OCI-LY1 (cell line): ENCODE results near the gene SLC22A3.

Source experiments
- EZH2 ChIP-seq: fragments of 200-600 bp; sonication (generic), shearing (Covaris generic); IDR thresholded peaks from 2 replicates; pipeline ENCODE4 v1.8.0; 2017; ENCODE audit warnings: borderline replicate concordance, mixed run types, mild to moderate bottlenecking, antibody characterized with exemption, low read length, moderate library complexity, mixed read lengths
- TF ChIP-seq, protein P1 (sequence below): fragments of 200-600 bp; sonication (generic), shearing (Covaris generic); IDR thresholded peaks from 2 replicates; pipeline ENCODE4 v1.5.1; 2017; ENCODE audit warnings: mild to moderate bottlenecking, antibody characterized with exemption, low read length, moderate library complexity, mixed read lengths

DNA sequence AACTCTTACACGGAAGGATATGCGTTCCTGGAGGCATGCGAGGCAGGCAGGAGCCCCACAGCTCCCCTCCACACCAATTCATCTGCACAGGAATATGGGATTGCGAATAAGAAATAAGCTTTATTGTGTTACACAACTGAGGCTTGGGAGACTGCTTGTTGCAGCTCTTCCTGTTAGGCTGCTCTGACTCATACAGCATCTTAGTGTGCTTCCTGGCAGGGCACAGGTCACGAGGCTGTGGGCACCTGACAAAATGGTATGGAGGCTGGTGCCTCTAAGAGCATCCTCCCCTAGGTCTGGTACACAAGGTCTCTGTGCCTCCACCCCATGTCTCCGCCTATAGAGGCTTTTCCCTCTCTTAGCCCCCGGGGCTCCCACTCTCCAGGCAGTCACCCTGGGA lies 6.8 kb downstream of the SLC22A3 start:
- no peak for TF ChIP-seq EZH2
- TF ChIP-seq, protein P1, sequence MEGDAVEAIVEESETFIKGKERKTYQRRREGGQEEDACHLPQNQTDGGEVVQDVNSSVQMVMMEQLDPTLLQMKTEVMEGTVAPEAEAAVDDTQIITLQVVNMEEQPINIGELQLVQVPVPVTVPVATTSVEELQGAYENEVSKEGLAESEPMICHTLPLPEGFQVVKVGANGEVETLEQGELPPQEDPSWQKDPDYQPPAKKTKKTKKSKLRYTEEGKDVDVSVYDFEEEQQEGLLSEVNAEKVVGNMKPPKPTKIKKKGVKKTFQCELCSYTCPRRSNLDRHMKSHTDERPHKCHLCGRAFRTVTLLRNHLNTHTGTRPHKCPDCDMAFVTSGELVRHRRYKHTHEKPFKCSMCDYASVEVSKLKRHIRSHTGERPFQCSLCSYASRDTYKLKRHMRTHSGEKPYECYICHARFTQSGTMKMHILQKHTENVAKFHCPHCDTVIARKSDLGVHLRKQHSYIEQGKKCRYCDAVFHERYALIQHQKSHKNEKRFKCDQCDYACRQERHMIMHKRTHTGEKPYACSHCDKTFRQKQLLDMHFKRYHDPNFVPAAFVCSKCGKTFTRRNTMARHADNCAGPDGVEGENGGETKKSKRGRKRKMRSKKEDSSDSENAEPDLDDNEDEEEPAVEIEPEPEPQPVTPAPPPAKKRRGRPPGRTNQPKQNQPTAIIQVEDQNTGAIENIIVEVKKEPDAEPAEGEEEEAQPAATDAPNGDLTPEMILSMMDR, result no peak
